Measurements from ENCODE around the gene RNF19B. TPM values are rescaled to one million over a fixed set of nuclear protein-coding genes. Genes with fewer than 3 reads are reported as not detected.

RNF19B gene
- total RNA-seq, 3 donors from 2014 or later (not counting 1 experiment from before 2014, with no cell fraction given), result 44.2 to 110 (median 54.3) TPM

- peaks cover 22% of the 10 kb centered on the region for H3K27me3 ChIP-seq (ENCODE audit: control insufficient read depth, insufficient read depth, low read length)
- H3K9me3 ChIP-seq (ENCODE audit: control insufficient read depth, insufficient read depth, low read length), result no peaks in the 10 kb centered on the region
- H3K36me3 ChIP-seq (ENCODE audit: control insufficient read depth, insufficient read depth, low read length), result no peaks in the 10 kb centered on the region
- Mint-ChIP-seq H3K27ac (no peak overlapping the region), H3K4me3 (no peak overlapping the region), H3K4me1 (peaks cover 6% of the 10 kb centered on the region in 2 donors), H3K27me3 (ENCODE audit: low read depth in 2 of 2) (peaks cover 23 to 33% of the 10 kb centered on the region in 2 donors), H3K36me3 (no peaks in the 10 kb centered on the region), H3K9me3 (no peaks in the 10 kb centered on the region)
- DNase-seq (no peak), ATAC-seq (no peak)
- TF ChIP-seq CTCF (IDR thresholded peaks at IDR 0.05), result no peak
- 100% methylated on average over 1 of the region's 3 CpGs for WGBS (ENCODE audit: insufficient coverage)
- H3K4me3 ChIP-seq (ENCODE audit: low read length), result no peak overlapping the region
- intact Hi-C loops (cut with micrococcal nuclease), result no loop called here
- H3K4me1 ChIP-seq (ENCODE audit: control insufficient read depth, insufficient read depth, low read length), result peaks cover 9% of the 10 kb centered on the region
- H3K27ac ChIP-seq (ENCODE audit: low read length), result no peak overlapping the region
These were observed 7.0 kb upstream of the RNF19B start for GRCh38 chr1:32971576-32971975.

GRCh38 chr1:32971156-32971555, 6.5 kb upstream of the RNF19B start:
- H3K9me3 Mint-ChIP-seq, result no peaks in the 10 kb centered on the region
- no peak overlapping the region for H3K4me3 Mint-ChIP-seq
- intact Hi-C loops (cut with micrococcal nuclease), result no loop called here
- H3K27ac Mint-ChIP-seq, result no peak overlapping the region
- Histone ChIP-seq H3K4me1 (ENCODE audit: control insufficient read depth, insufficient read depth, low read length) (peaks cover 9% of the 10 kb centered on the region), H3K27ac (ENCODE audit: low read length) (no peak overlapping the region), H3K27me3 (ENCODE audit: control insufficient read depth, insufficient read depth, low read length) (peaks cover 22% of the 10 kb centered on the region), H3K36me3 (ENCODE audit: control insufficient read depth, insufficient read depth, low read length) (no peaks in the 10 kb centered on the region), H3K9me3 (ENCODE audit: control insufficient read depth, insufficient read depth, low read length) (no peaks in the 10 kb centered on the region), H3K4me3 (ENCODE audit: low read length) (no peak overlapping the region)
- DNase-seq, result no peak
- peaks cover 6% of the 10 kb centered on the region in 2 donors for H3K4me1 Mint-ChIP-seq
- H3K27me3 Mint-ChIP-seq (ENCODE audit: low read depth in 2 of 2), result peaks cover 23 to 33% of the 10 kb centered on the region in 2 donors
- H3K36me3 Mint-ChIP-seq, result no peaks in the 10 kb centered on the region
- ATAC-seq, result no peak
- WGBS (ENCODE audit: insufficient coverage), result 94% methylated on average over 1 of the region's 1 CpG
- TF ChIP-seq CTCF (IDR thresholded peaks at IDR 0.05), result no peak

GRCh38 chr1:32969566-32969965, 5.0 kb upstream of the RNF19B start:
- no peaks in the 10 kb centered on the region for H3K36me3 ChIP-seq (ENCODE audit: control insufficient read depth, insufficient read depth, low read length)
- Mint-ChIP-seq H3K9me3 (no peaks in the 10 kb centered on the region), H3K36me3 (no peaks in the 10 kb centered on the region), H3K4me3 (no peak overlapping the region), H3K4me1 (peaks cover 6 to 10% of the 10 kb centered on the region in 2 donors), H3K27ac (no peak overlapping the region), H3K27me3 (ENCODE audit: low read depth in 2 of 2) (peaks cover 23 to 26% of the 10 kb centered on the region in 2 donors)
- TF ChIP-seq CTCF (IDR thresholded peaks at IDR 0.05), result no peak
- DNase-seq (no peak), ATAC-seq (no peak)
- H3K4me1 ChIP-seq (ENCODE audit: control insufficient read depth, insufficient read depth, low read length), result peaks cover 12% of the 10 kb centered on the region
- H3K27ac ChIP-seq (ENCODE audit: low read length), result no peak overlapping the region
- peaks cover 22% of the 10 kb centered on the region for H3K27me3 ChIP-seq (ENCODE audit: control insufficient read depth, insufficient read depth, low read length)
- intact Hi-C loops (cut with micrococcal nuclease), result no loop called here
- no peak overlapping the region for H3K4me3 ChIP-seq (ENCODE audit: low read length)
- H3K9me3 ChIP-seq (ENCODE audit: control insufficient read depth, insufficient read depth, low read length), result no peaks in the 10 kb centered on the region

GRCh38 chr1:32967888-32968568, 3.4 kb upstream of the RNF19B start:
- H3K4me3 Mint-ChIP-seq, result no peak overlapping the region
- intact Hi-C loops (cut with micrococcal nuclease), result no loop called here
- H3K27me3 ChIP-seq (ENCODE audit: control insufficient read depth, insufficient read depth, low read length), result peaks cover 20% of the 10 kb centered on the region
- H3K27me3 Mint-ChIP-seq (ENCODE audit: low read depth in 2 of 2), result peaks cover 23 to 26% of the 10 kb centered on the region in 2 donors
- H3K4me1 ChIP-seq (ENCODE audit: control insufficient read depth, insufficient read depth, low read length), result peaks cover 15% of the 10 kb centered on the region
- ATAC-seq, result no peak
- WGBS (ENCODE audit: insufficient coverage), result 87% methylated on average over 3 of the region's 4 CpGs
- H3K27ac ChIP-seq (ENCODE audit: low read length), result no peak overlapping the region
- H3K9me3 Mint-ChIP-seq, result no peaks in the 10 kb centered on the region
- TF ChIP-seq CTCF (IDR thresholded peaks at IDR 0.05), result no peak
- H3K4me1 Mint-ChIP-seq, result peaks cover 14 to 17% of the 10 kb centered on the region in 2 donors
- H3K27ac Mint-ChIP-seq, result no peak overlapping the region
- H3K4me3 ChIP-seq (ENCODE audit: low read length), result no peak overlapping the region
- H3K36me3 ChIP-seq (ENCODE audit: control insufficient read depth, insufficient read depth, low read length), result no peaks in the 10 kb centered on the region
- H3K36me3 Mint-ChIP-seq, result no peaks in the 10 kb centered on the region
- DNase-seq, result no peak
- H3K9me3 ChIP-seq (ENCODE audit: control insufficient read depth, insufficient read depth, low read length), result no peaks in the 10 kb centered on the region

All from natural killer cell (primary cell).